ENCODE results near the gene KIR2DL1.
"Not testable (repeated sequence)": the region's sequence is repeated elsewhere in the genome, so short reads cannot be mapped to it uniquely, and the experiment has no call there.

Gene KIR2DL1

DNA sequence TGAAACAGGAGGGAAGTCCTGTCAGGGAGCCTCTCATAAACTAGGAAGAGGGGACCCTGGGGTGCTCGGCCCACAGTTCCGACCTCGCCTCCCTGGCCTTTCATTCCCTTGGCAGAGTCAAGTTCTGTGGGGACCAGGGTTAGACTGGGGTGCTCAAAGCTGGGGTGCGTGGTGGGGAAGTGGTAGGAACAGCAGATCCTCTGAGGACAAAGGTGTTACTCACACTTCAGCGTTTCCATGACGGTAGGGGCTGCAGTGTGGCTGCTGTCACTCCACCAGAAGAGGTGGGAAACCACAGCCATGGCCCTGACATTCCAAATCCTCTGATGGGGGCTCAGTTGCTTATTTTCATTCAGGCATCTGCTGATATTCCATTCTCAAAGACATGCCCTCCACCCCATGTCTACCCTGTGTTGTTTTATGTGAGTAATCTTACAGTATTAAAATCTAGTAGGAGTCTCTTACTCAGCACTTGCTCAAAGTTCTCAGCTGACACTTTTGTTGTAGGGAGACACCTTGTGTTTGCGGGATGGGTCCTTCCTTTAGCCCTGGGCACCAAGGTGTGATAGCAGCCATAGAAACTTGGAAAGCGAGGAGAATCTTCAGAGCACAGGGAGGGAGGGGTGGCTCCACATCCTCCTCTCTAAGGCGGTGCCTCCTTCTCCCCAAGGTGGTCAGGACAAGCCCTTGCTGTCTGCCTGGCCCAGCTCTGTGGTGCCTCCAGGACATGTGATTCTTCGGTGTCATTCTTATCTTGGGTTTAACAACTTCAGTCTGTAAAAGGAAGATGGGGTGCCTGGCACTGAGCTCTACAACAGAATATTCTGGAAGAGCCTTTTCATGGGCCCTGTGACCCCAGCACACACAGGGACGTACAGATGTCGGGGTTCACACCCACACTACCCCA is 13.1 kb upstream of the KIR2DL1 start:
- CTCF ChIA-PET = interaction anchor here (0.7 kb wide), 1 partner anchor 19 kb away, joined by 3 read pairs; no protein-coding TSS in a partner anchor
- H3K36me3 ChIP-seq (ENCODE audit: control insufficient read depth in 2 of 2, insufficient read depth in 1 of 2, low read length in 2 of 2); H3K4me3 ChIP-seq (ENCODE audit: low read depth, low read length); H3K4me1 ChIP-seq (ENCODE audit: control insufficient read depth, insufficient read depth, low read length); H3K9me3 ChIP-seq (ENCODE audit: control insufficient read depth, insufficient read depth, low read depth, low read length); H3K27ac ChIP-seq (ENCODE audit: extremely low read depth, low read depth, low read length); POLR2A ChIA-PET: not testable (repeated sequence)

DNA sequence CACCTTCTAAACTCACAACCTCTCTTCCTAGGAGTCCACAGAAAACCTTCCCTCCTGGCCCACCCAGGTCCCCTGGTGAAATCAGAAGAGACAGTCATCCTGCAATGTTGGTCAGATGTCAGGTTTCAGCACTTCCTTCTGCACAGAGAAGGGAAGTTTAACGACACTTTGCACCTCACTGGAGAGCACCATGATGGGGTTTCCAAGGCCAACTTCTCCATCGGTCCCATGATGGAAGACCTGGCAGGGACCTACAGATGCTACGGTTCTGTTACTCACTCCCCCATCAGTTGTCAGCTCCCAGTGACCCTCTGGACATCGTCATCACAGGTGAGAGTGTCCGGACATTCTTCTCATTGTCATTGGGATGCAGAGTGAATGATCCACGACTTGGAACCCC is 11.0 kb upstream of the KIR2DL1 start:
- POLR2A ChIA-PET; H3K27ac ChIP-seq (ENCODE audit: extremely low read depth, low read depth, low read length); CTCF ChIA-PET; H3K36me3 ChIP-seq (ENCODE audit: control insufficient read depth in 2 of 2, insufficient read depth in 1 of 2, low read length in 2 of 2); H3K9me3 ChIP-seq (ENCODE audit: control insufficient read depth, insufficient read depth, low read depth, low read length); H3K4me1 ChIP-seq (ENCODE audit: control insufficient read depth, insufficient read depth, low read length); H3K4me3 ChIP-seq (ENCODE audit: low read depth, low read length): not testable (repeated sequence)

DNA sequence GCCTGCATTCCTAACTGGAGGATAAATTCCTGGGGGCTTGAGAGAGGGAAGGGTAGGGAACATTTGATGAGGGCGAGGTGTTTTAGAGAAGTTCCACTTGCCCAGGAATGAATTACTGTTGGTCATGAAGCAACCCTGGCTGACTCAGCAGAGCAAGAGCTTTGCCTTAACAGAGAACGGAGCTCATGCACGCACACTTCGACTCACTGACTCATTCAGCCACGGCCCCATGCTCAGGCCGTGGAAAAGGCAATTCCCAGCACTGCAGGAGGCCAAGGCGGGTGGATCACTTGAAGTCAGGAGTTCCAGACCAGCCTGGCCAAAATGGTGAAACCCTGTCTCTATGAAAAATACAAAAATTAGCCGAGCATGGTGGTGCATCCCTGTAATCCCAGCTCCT is 5.4 kb upstream of the KIR2DL1 start:
- CTCF ChIA-PET; POLR2A ChIA-PET; H3K4me3 ChIP-seq (ENCODE audit: low read depth, low read length); H3K27ac ChIP-seq (ENCODE audit: extremely low read depth, low read depth, low read length); H3K4me1 ChIP-seq (ENCODE audit: control insufficient read depth, insufficient read depth, low read length); H3K36me3 ChIP-seq (ENCODE audit: control insufficient read depth in 2 of 2, insufficient read depth in 1 of 2, low read length in 2 of 2); H3K9me3 ChIP-seq (ENCODE audit: control insufficient read depth, insufficient read depth, low read depth, low read length): not testable (repeated sequence)

GRCh38 chr19:54766464-54766863 is 3.1 kb upstream of the KIR2DL1 start:
- H3K9me3 ChIP-seq (ENCODE audit: control insufficient read depth, insufficient read depth, low read depth, low read length); H3K4me1 ChIP-seq (ENCODE audit: control insufficient read depth, insufficient read depth, low read length); CTCF ChIA-PET; POLR2A ChIA-PET; H3K4me3 ChIP-seq (ENCODE audit: low read depth, low read length); H3K36me3 ChIP-seq (ENCODE audit: control insufficient read depth in 2 of 2, insufficient read depth in 1 of 2, low read length in 2 of 2); H3K27ac ChIP-seq (ENCODE audit: extremely low read depth, low read depth, low read length): not testable (repeated sequence)

DNA sequence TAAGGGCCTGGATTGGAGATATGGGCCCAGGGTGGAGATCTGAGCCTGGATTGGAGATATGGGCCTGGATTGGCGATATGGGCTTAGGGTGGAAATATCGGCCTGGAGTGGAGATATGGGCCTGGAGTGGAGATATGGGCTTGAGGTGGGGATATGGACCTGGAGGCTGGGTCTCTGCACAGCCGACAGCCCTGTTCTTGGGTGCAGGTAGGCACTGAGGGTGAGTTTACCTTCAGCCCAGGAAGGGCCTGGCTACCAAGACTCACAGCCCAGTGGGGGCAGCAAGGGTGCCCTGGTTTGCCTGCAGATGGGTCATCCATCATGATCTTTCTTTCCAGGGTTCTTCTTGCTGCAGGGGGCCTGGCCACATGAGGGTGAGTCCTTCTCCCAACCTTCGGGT is 918 bp downstream of the KIR2DL1 start:
- H3K27ac ChIP-seq (ENCODE audit: extremely low read depth, low read depth, low read length); POLR2A ChIA-PET; CTCF ChIA-PET; H3K4me1 ChIP-seq (ENCODE audit: control insufficient read depth, insufficient read depth, low read length); H3K36me3 ChIP-seq (ENCODE audit: control insufficient read depth in 2 of 2, insufficient read depth in 1 of 2, low read length in 2 of 2); H3K9me3 ChIP-seq (ENCODE audit: control insufficient read depth, insufficient read depth, low read depth, low read length); H3K4me3 ChIP-seq (ENCODE audit: low read depth, low read length): not testable (repeated sequence)

GRCh38 chr19:54771018-54771960 is 1.7 kb downstream of the KIR2DL1 start:
- H3K4me1 ChIP-seq (ENCODE audit: control insufficient read depth, insufficient read depth, low read length); H3K27ac ChIP-seq (ENCODE audit: extremely low read depth, low read depth, low read length): not testable (repeated sequence)
- CTCF ChIA-PET = interaction anchor here (1.5 kb wide), 1 partner anchor 97 kb away, joined by 3 read pairs; no protein-coding TSS in a partner anchor

DNA sequence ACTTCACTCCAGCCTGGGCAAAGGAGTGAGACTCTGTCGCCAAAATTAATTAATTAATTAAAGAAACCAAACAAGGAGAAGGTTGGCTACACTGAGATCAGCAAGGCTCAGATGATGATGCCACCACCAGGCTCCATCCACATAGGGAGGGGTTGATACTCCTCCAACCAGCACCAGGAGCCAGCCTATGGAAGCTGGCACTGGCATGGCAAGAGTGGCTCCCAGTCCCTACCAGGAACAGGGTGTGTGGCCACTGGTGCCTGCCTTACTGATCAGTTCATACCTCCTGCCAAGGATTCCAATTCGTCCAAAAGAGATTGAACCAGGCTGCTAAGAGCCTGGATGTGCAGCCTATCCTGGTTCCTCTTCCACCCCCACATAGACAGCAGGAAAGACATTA is 3.1 kb downstream of the KIR2DL1 start:
- not testable (repeated sequence) for H3K36me3 ChIP-seq (ENCODE audit: control insufficient read depth in 2 of 2, insufficient read depth in 1 of 2, low read length in 2 of 2)

More at GRCh38 chr19:54771018-54771960, 1.7 kb downstream of the KIR2DL1 start:
- TF ChIP-seq HOXD13 (CRISPR knock-in tag; IDR thresholded peaks at IDR 0.05; ENCODE audit: borderline replicate concordance) = 0 out of 2 replicates have a peak, but pooled peaks have one; percentile 32
- H3K4me3 ChIP-seq (ENCODE audit: low read depth, low read length); POLR2A ChIA-PET; H3K9me3 ChIP-seq (ENCODE audit: control insufficient read depth, insufficient read depth, low read depth, low read length); H3K36me3 ChIP-seq (ENCODE audit: control insufficient read depth in 2 of 2, insufficient read depth in 1 of 2, low read length in 2 of 2): not testable (repeated sequence)

GRCh38 chr19:54775095-54775815 is 5.7 kb downstream of the KIR2DL1 start:
- CTCF ChIA-PET = interaction anchor here (0.6 kb wide), 2 partner anchors 18 to 102 kb away, joined by 3 read pairs; no protein-coding TSS in a partner anchor
- POLR2A ChIA-PET; H3K4me1 ChIP-seq (ENCODE audit: control insufficient read depth, insufficient read depth, low read length); H3K27ac ChIP-seq (ENCODE audit: extremely low read depth, low read depth, low read length); H3K4me3 ChIP-seq (ENCODE audit: low read depth, low read length); H3K36me3 ChIP-seq (ENCODE audit: control insufficient read depth in 2 of 2, insufficient read depth in 1 of 2, low read length in 2 of 2); H3K9me3 ChIP-seq (ENCODE audit: control insufficient read depth, insufficient read depth, low read depth, low read length): not testable (repeated sequence)

More for the DNA sequence above, 3.1 kb downstream of the KIR2DL1 start:
- H3K4me1 ChIP-seq (ENCODE audit: control insufficient read depth, insufficient read depth, low read length); POLR2A ChIA-PET; H3K4me3 ChIP-seq (ENCODE audit: low read depth, low read length); H3K27ac ChIP-seq (ENCODE audit: extremely low read depth, low read depth, low read length); H3K9me3 ChIP-seq (ENCODE audit: control insufficient read depth, insufficient read depth, low read depth, low read length): not testable (repeated sequence)
- CTCF ChIA-PET = interaction anchor here (1.5 kb wide), 1 partner anchor 98 kb away, joined by 3 read pairs; no protein-coding TSS in a partner anchor

DNA sequence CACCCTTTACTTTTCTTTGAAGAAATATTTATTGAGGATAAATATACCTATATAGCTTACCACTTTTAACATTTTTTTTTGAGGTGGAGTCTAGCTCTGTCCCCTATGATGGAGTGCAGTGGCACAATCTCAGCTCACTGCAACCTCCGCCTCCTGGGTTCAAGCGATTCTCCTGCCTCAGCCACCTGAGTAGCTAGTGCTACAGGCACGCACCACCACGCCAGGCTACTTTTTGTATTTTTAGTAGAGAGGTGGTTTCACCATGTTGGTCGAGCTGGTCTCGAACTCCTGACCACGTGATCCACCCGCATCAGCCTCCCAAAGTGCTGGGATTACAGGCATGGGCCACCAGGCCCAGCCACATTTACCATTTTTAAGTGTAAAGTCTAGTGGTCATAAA is 6.2 kb downstream of the KIR2DL1 start:
- H3K4me3 ChIP-seq (ENCODE audit: low read depth, low read length); H3K9me3 ChIP-seq (ENCODE audit: control insufficient read depth, insufficient read depth, low read depth, low read length); H3K4me1 ChIP-seq (ENCODE audit: control insufficient read depth, insufficient read depth, low read length); H3K27ac ChIP-seq (ENCODE audit: extremely low read depth, low read depth, low read length); POLR2A ChIA-PET; H3K36me3 ChIP-seq (ENCODE audit: control insufficient read depth in 2 of 2, insufficient read depth in 1 of 2, low read length in 2 of 2); CTCF ChIA-PET: not testable (repeated sequence)

DNA sequence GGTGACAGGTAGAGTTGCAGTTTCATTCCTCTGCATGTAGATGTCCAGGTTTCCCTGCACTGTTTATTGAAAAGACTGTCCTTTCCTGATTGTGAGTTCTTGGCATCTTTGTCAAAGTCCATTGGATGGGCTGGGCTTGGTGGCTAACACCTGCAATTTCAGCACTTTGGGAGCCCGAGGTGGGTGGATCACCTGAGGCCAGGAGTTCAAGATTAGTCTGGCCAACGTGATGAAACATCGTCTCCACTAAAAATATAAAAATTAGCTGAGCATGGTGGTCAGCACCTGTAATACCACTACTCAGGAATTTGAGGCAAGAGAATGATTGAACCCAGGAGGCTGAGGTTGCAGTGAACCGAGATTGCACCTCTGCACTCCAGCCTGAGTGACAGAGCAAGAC is 8.3 kb downstream of the KIR2DL1 start:
- H3K27ac ChIP-seq (ENCODE audit: extremely low read depth, low read depth, low read length); H3K36me3 ChIP-seq (ENCODE audit: control insufficient read depth in 2 of 2, insufficient read depth in 1 of 2, low read length in 2 of 2); H3K4me1 ChIP-seq (ENCODE audit: control insufficient read depth, insufficient read depth, low read length); H3K9me3 ChIP-seq (ENCODE audit: control insufficient read depth, insufficient read depth, low read depth, low read length); H3K4me3 ChIP-seq (ENCODE audit: low read depth, low read length); CTCF ChIA-PET; POLR2A ChIA-PET: not testable (repeated sequence)

Data from HEK293 (cell line).